ENCODE results near the gene WBP1. TPM values are rescaled to one million over a fixed set of nuclear protein-coding genes. Genes with fewer than 3 reads are reported as not detected.

The WBP1 gene
- total RNA-seq, 1 experiment from 2014 or later: 67.6 TPM

DNA sequence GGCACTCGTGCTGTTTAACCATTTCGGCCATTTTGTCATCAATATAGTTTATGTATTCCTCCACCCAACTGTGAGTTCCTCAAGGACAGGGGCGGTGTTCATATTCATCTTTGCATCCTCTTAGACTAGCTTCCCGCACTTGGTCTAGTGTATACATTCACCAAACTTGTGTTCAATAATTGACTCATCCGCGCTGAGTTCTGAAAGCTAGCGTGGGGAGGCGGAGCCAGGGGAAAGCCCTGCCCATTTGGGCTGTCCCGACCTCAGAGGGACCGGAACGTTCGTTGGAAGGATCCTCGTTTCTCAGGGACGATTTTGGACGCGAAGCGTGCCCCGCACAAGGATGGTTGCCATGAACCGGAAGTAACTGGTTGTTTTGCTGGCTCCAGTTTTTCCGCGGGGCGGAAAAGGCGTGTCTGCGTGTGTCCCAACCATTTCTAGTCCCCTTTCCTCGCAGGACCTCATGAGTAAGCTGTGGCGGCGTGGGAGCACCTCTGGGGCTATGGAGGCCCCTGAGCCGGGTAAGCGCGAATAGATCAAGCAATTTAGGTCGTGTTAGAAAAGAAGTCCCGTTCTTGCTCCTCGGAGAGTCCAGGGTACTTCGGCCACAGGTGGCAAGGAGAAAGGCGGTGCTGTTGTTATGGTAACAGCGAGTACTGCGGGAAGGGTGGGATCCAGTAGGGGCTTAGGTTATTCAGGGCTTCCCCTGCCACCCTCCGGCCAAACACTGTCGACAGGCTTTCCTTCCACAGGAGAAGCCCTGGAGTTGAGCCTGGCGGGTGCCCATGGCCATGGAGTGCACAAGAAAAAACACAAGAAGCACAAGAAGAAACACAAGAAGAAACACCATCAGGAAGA is 3.4 kb upstream of the WBP1 start, which contains the start of gene INO80B:
INO80B (plus strand) TSS at position 434 of the 858 bp plus-strand sequence; CDS start at position 464, 30 bp downstream.
- H3K27ac ChIP-seq (ENCODE audit: low read length): peak within 1 kb of the TSS; percentile 90
- CTCF ChIA-PET: interaction anchor here (0.6 kb wide), 1 partner anchor 28 kb away, joined by 3 read pairs; the partner anchor contains the start of genes CCDC142 and TTC31
- peak; percentile 97 for DNase-seq (ENCODE audit: low read depth, low spot score)
- H3K4me1 ChIP-seq (ENCODE audit: control insufficient read depth, insufficient read depth, low read length): peaks cover 20% of the 10 kb centered on the region
- TF ChIP-seq CTCF (IDR thresholded peaks at IDR 0.05): no peak
- no peak; a peak in 1 of 4 replicates for TF ChIP-seq REST (IDR thresholded peaks at IDR 0.05; ENCODE audit: insufficient read depth in 1 of 2, low read depth in 2 of 2, low read length in 1 of 2)
- TF ChIP-seq SIN3A (IDR thresholded peaks at IDR 0.05; ENCODE audit: borderline replicate concordance, insufficient read depth, low read depth, low read length): peak; percentile 76; the same call in 1 of the 2 replicates
- peak; percentile 44; the same call in 1 of the 2 replicates for TF ChIP-seq TCF7L2 (IDR thresholded peaks at IDR 0.05; ENCODE audit: low read depth, low read length)
- peak; percentile 67; the same call in 1 of the 2 replicates for TF ChIP-seq POLR2AphosphoS5 (IDR thresholded peaks at IDR 0.05; ENCODE audit: low read depth, low read length)
- H3K36me3 ChIP-seq (ENCODE audit: control insufficient read depth, insufficient read depth, low read length): peaks cover 4% of the 10 kb centered on the region; the same call in 1 of the 2 replicates
- ATAC-seq: peak; percentile 71
- no peaks in the 10 kb centered on the region for H3K27me3 ChIP-seq (ENCODE audit: control insufficient read depth, insufficient read depth, low read length)
- intact Hi-C loops (cut with micrococcal nuclease; ENCODE audit: unreplicated experiment): no loop called here
- TSS peak; percentile 62 for BruUV-seq (replicated peaks)
- in situ Hi-C loops (cut with HindIII; ENCODE audit: low pct_unique_long_range_greater_than_20kb, low sequenced_read_pairs): no loop called here
- POLR2A ChIA-PET: interaction anchor here (0.7 kb wide), 1 partner anchor 12 kb away, joined by 3 read pairs; no protein-coding TSS in a partner anchor
- peak within 1 kb of the TSS; percentile 88 to 91 for H3K4me3 ChIP-seq (ENCODE audit: low read depth in 2 of 2, low read length in 2 of 2)
- no peaks in the 10 kb centered on the region for H3K9me3 ChIP-seq (ENCODE audit: control insufficient read depth, insufficient read depth, low read depth, low read length)

DNA sequence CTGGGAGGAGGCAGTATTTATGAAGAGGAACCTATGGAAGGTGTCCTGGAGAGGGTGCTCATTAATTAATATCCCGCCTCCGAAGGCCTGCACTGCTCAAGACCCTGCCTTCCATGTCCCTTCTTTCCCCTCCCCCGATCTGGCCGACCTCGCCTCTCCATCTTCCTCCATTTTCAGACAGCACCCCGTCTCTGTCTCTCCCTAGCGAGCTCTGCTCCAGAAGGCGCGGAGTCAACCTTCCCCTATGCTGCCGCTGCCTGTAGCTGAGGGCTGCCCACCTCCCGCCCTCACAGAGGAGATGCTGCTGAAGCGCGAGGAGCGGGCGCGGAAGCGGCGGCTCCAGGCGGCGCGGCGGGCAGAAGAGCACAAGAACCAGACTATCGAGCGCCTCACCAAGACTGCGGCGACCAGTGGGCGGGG is 1.1 kb upstream of the WBP1 start:
- DNase-seq (ENCODE audit: low read depth, low spot score): no peak
- peaks cover 20% of the 10 kb centered on the region for H3K4me1 ChIP-seq (ENCODE audit: control insufficient read depth, insufficient read depth, low read length)
- no peaks in the 10 kb centered on the region for H3K27me3 ChIP-seq (ENCODE audit: control insufficient read depth, insufficient read depth, low read length)
- no TSS peak for BruUV-seq (replicated peaks)
- no peak for TF ChIP-seq REST (IDR thresholded peaks at IDR 0.05; ENCODE audit: insufficient read depth in 1 of 2, low read depth in 2 of 2, low read length in 1 of 2)
- TF ChIP-seq SIN3A (IDR thresholded peaks at IDR 0.05; ENCODE audit: borderline replicate concordance, insufficient read depth, low read depth, low read length): no peak
- no peak for TF ChIP-seq TCF7L2 (IDR thresholded peaks at IDR 0.05; ENCODE audit: low read depth, low read length)
- no peak for TF ChIP-seq POLR2AphosphoS5 (IDR thresholded peaks at IDR 0.05; ENCODE audit: low read depth, low read length)
- ATAC-seq: no peak
- peak overlapping the region; percentile 91 to 100 for H3K4me3 ChIP-seq (ENCODE audit: low read depth in 2 of 2, low read length in 2 of 2)
- intact Hi-C loops (cut with micrococcal nuclease; ENCODE audit: unreplicated experiment) (no loop called here), in situ Hi-C loops (cut with HindIII; ENCODE audit: low pct_unique_long_range_greater_than_20kb, low sequenced_read_pairs) (no loop called here)
- ChIA-PET CTCF (no interaction called here), POLR2A (no interaction called here)
- H3K27ac ChIP-seq (ENCODE audit: low read length): peak overlapping the region; percentile 65
- no peaks in the 10 kb centered on the region for H3K9me3 ChIP-seq (ENCODE audit: control insufficient read depth, insufficient read depth, low read depth, low read length)
- peaks cover 4% of the 10 kb centered on the region; the same call in 1 of the 2 replicates for H3K36me3 ChIP-seq (ENCODE audit: control insufficient read depth, insufficient read depth, low read length)
